GM12875 (cell line): ENCODE measurements around the gene TMEM108.

Experiments
- H3K4me3 ChIP-seq: one replicate; pipeline ENCODE4 v1.5.1; 2011; ENCODE audit warnings: low read depth, low read length, control low read depth
- TF ChIP-seq, protein P1 (sequence below): IDR thresholded peaks from 2 replicates; pipeline ENCODE4 v1.5.1; 2011; ENCODE audit warnings: low read depth, mild to moderate bottlenecking, control low read depth, inconsistent platforms, low read length, moderate library complexity, borderline replicate concordance; ENCODE audit not compliant: insufficient read depth

TMEM108 gene

DNA sequence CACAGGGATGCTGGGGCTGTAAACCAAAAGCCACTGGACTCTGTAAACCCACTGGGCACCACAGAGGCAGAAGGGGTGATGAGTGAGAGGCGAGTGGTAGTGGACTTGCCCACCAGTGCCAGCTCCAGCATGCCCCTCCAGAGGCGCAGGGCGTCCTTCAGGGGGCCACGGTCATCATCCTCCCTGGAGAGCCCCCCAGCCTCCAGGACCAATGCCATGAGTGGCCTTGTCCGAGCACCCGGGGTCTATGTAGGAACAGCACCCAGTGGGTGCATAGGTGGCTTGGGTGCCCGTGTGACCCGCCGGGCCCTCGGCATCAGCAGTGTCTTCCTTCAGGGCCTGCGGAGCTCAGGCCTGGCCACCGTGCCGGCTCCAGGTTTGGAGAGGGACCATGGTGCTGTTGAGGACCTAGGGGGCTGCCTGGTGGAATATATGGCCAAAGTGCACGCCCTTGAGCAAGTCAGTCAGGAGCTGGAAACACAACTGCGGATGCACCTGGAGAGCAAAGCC is 361.9 kb downstream of the TMEM108 start, which contains the start of gene BFSP2:
BFSP2 (plus strand) TSS at position 51 of the 510 bp plus-strand sequence; CDS start at position 79, 28 bp downstream.
- TF ChIP-seq, protein P1, sequence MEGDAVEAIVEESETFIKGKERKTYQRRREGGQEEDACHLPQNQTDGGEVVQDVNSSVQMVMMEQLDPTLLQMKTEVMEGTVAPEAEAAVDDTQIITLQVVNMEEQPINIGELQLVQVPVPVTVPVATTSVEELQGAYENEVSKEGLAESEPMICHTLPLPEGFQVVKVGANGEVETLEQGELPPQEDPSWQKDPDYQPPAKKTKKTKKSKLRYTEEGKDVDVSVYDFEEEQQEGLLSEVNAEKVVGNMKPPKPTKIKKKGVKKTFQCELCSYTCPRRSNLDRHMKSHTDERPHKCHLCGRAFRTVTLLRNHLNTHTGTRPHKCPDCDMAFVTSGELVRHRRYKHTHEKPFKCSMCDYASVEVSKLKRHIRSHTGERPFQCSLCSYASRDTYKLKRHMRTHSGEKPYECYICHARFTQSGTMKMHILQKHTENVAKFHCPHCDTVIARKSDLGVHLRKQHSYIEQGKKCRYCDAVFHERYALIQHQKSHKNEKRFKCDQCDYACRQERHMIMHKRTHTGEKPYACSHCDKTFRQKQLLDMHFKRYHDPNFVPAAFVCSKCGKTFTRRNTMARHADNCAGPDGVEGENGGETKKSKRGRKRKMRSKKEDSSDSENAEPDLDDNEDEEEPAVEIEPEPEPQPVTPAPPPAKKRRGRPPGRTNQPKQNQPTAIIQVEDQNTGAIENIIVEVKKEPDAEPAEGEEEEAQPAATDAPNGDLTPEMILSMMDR = no peak
- H3K4me3 ChIP-seq = no peak within 1 kb of the TSS

DNA sequence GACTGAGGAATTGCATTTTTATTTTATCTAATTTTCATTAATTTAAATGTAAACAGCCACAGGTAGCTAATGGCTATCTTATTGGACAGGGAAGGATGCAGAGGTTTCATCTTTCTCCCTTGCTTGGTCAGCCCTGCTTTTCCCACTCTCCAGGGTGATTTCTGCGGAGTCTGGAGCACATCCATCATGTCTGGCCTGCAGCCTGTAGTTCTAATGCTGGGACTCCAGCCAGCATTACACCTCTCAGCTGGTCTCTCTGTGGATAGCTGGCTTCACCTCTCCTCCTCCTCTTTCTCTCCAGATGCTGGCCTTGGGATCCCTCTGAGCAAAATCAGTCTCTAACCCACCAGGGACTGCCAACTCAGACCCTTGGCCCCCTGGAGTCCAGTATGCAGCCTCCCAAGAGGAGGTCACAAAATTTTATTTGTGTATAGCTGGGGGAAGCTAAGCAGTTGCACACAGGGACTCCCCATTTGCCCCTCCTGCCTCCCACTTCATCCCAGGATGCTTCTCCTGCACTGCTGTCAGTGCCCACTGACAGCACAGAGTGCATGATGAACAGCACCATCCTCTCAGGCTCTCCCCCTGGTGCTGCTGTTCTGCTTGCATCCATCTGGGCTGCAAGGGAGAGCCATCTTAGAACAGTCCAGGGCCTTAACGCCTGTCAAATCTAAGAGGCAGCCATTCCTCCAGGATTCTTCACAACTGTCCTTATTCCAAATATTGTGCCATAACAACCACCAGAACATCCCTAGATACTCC is 363.4 kb downstream of the TMEM108 start:
- H3K4me3 ChIP-seq = no peak overlapping the region
- TF ChIP-seq, protein P1 = no peak

DNA sequence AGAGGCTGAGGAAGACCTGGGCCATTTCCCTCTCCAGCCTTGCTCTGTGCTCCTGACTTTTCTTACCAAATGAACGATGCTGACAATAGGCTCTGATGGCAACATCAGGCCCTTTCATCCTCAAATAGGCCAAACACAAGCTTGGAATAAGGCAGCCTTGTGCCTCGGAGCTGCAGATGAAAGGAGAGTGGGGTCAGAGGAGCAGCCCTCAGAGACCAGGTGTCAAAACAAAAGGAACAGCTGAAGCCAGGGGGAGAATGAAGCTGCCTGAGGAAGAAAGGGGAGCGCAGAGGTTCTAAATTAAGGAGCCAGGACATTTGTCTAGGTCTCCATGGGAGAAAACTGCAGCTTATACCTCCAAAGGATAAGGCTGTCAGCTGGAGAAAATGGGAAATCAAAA is 366.7 kb downstream of the TMEM108 start:
- TF ChIP-seq, protein P1 = no peak

DNA sequence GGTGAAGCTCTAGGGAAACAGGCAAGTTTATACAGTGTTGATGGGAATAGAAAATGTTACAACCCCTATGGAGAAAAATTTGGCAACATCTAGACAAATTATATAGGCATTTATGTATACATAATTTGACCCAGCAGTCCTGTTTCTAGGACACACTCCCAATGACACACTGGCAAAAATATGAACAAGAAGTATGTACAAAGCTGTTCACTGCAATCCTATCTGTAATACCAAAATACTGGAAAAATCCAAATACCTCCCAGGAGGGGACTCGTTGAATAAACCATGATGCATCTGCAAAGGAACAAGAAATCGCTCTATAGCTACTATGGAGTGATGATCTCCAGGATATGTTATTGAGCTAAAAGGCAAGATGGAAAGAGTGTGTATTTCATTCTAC is 370.2 kb downstream of the TMEM108 start:
- TF ChIP-seq, protein P1 = no peak
- H3K4me3 ChIP-seq = no peak overlapping the region

More for the DNA sequence above, 366.7 kb downstream of the TMEM108 start:
- no peak overlapping the region for H3K4me3 ChIP-seq

DNA sequence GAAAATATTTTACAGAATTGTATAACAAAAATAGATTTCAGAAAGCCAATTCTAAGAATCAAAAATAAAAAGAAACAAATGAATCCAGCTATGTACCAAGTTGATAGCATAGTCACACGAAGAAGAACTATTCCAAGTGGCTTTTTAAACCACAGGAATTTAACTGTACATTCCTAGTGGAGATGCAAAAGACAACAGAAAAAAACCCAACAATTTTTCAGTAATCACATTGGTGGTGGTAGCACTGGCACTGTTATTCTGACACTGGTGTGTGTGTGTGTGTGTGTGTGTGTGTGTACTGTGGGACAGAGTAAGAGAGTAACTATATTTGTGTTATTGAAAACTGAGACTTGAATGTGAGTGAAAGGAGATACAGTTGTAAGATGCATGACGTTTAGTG is 370.8 kb downstream of the TMEM108 start:
- TF ChIP-seq, protein P1 = no peak
- no peak overlapping the region for H3K4me3 ChIP-seq

DNA sequence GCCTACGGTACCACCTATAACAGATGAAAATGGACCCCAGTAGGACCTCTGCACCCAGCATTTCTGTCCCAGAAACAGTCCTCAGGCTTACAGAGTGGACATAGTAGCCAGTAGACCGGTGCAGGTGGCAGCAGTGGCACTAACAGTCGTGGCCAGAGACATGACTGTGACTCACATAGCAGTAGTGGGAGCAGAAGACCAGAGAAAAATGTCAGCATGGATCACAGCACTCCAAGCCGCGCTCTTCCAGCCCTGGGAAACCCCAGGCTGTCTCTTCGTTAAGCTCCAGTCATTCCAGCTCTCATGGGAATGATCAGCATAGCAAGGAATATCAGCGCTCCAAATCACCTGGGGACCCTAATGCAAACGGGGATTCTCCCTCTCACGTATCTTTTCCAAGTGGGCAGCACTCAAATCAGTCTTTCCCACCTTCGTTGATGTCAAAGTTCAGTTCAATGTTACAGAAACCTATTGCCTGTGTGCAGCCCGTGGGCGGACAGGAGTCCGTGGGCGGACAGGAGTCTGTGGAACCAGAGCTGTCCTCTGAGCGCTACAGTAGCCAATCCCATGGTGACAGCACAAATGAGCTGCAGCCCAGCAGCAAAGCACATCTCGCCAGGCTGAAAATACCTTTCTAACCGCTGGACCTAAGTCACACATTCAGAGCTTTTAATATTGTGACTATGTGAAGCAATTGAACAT is 372.2 kb downstream of the TMEM108 start:
- TF ChIP-seq, protein P1 = no peak
- H3K4me3 ChIP-seq = no peak overlapping the region
